Measurements from ENCODE around the gene NEDD1. TPM values are rescaled to one million over a fixed set of nuclear protein-coding genes. Genes with fewer than 3 reads are reported as not detected.
A peak's percentile ranks its signal among the peaks of the same experiment; 100 is the strongest.

The NEDD1 gene
- total and polyA plus RNA-seq, 10 of the 15 experiments (the other 5 are each of a cell fraction or from before 2014, with no cell fraction given) = 15.9 to 52.6 (median 28.7) TPM

- TF ChIP-seq E2F4 (IDR thresholded peaks at IDR 0.05; ENCODE audit: low read depth, low read length) = peak; percentile 54
- no peak for TF ChIP-seq NR2C2 (IDR thresholded peaks at IDR 0.05; ENCODE audit: borderline replicate concordance, control insufficient read depth, insufficient read length, low read depth)
- TF ChIP-seq WRNIP1 (IDR thresholded peaks at IDR 0.05; ENCODE audit: borderline replicate concordance, low read depth, low read length) = no peak
- TF ChIP-seq SUZ12 (IDR thresholded peaks at IDR 0.05; ENCODE audit: unreplicated experiment) = no peak
- no peak for TF ChIP-seq NFIC (IDR thresholded peaks at IDR 0.05; ENCODE audit: low read depth, low read length)
- TF ChIP-seq SKIL (IDR thresholded peaks at IDR 0.05; ENCODE audit: low read depth, poor library complexity, severe bottlenecking) = no peak
Measured at GRCh38 chr12:96906849-96907670, at the start of gene NEDD1 (continued).

DNA sequence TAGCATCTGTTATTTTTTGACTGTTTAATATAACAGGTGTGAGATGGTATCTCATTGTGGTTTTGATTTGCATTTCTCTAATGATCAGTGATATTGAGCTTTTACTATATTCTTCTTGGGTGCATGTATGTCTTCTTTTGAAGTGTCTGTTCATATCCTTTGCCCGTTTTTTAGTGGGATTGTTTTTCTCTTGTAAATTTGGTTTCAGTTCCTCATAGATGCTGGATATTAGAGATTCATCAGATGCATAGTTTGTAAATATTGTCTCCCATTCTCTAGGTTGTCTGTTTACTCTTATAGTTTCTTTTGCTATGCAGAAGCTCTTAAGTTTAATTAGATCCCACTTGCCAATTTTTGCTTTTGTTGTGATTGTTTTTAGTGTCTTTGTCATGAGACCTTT lies 48.9 kb upstream of the NEDD1 start:
- POLR2A ChIA-PET = interaction anchor here (0.5 kb wide), 1 partner anchor 273 kb away, joined by 3 read pairs; no protein-coding TSS in a partner anchor

More for the DNA sequence above, 48.9 kb upstream of the NEDD1 start:
- Histone ChIP-seq H3K4me3 (no peak overlapping the region), H3K36me3 (ENCODE audit: control insufficient read depth in 2 of 2, insufficient read depth in 2 of 2, low read length in 1 of 2) (no peaks in the 10 kb centered on the region), H3K9me3 (replicated peaks; ENCODE audit: control insufficient read depth, insufficient read depth, low read length) (no peaks in the 10 kb centered on the region; the same call in 2 of the 3 replicates), H3K27ac (ENCODE audit: control insufficient read depth, insufficient read depth) (no peak overlapping the region), H3K4me1 (ENCODE audit: control insufficient read depth, insufficient read depth, low read length) (no peaks in the 10 kb centered on the region), H2AFZ (ENCODE audit: control insufficient read depth, low read depth, low read length) (no peak overlapping the region), H3K9ac (ENCODE audit: control insufficient read depth, insufficient read depth, low read length) (no peak overlapping the region), H3K79me2 (ENCODE audit: control insufficient read depth, insufficient read depth, low read length) (no peaks in the 10 kb centered on the region), H3K27me3 (replicated peaks in 1 of 2; ENCODE audit: control insufficient read depth in 2 of 2, insufficient read depth in 2 of 2, low read length in 1 of 2) (no peaks in the 10 kb centered on the region), H3K4me2 (ENCODE audit: control insufficient read depth, insufficient read depth) (no peak overlapping the region), H4K20me1 (ENCODE audit: control insufficient read depth, insufficient read depth) (no peaks in the 10 kb centered on the region)
- TF ChIP-seq ZNF24 (IDR thresholded peaks at IDR 0.05) (no peak), YY1 (IDR thresholded peaks at IDR 0.05; ENCODE audit: low read depth, low read length) (no peak), SPI1 (IDR thresholded peaks at IDR 0.05; ENCODE audit: borderline replicate concordance, insufficient read depth, low read depth, low read length) (peak; percentile 51; the same call in 1 of the 2 replicates)
- intact Hi-C loops (cut with micrococcal nuclease; ENCODE audit: unreplicated experiment) = no loop called here
- SMC1A ChIA-PET (ENCODE audit: uncharacterized antibody, unreplicated experiment) = no interaction called here
- RAD21 ChIA-PET (ENCODE audit: unreplicated experiment) = no interaction called here
- ATAC-seq = no peak
- WGBS (ENCODE audit: insufficient coverage, insufficient replicate concordance, low lambda C conversion rate, missing lambda C conversion rate) = 0% methylated on average over 1 of the region's 1 CpG
- no peak for DNase-seq (ENCODE audit: low read depth, low spot score)
- BruUV-seq (replicated peaks) = no TSS peak
- CTCF ChIA-PET = interaction anchor here (0.9 to 1.2 kb wide), 2 partner anchors 9 to 13 kb away, joined by 3 read pairs; no protein-coding TSS in a partner anchor
- in situ Hi-C loops (cut with MboI) = no loop called here
- no peak for FAIRE-seq
